ENCODE results near the gene MARCO. TPM values are rescaled to one million over a fixed set of nuclear protein-coding genes. Genes with fewer than 3 reads are reported as not detected.

MARCO gene
- total and polyA plus RNA-seq, 8 donors, result 0.45 to 16.3 (median 2.0) TPM; not detected in 1

DNA sequence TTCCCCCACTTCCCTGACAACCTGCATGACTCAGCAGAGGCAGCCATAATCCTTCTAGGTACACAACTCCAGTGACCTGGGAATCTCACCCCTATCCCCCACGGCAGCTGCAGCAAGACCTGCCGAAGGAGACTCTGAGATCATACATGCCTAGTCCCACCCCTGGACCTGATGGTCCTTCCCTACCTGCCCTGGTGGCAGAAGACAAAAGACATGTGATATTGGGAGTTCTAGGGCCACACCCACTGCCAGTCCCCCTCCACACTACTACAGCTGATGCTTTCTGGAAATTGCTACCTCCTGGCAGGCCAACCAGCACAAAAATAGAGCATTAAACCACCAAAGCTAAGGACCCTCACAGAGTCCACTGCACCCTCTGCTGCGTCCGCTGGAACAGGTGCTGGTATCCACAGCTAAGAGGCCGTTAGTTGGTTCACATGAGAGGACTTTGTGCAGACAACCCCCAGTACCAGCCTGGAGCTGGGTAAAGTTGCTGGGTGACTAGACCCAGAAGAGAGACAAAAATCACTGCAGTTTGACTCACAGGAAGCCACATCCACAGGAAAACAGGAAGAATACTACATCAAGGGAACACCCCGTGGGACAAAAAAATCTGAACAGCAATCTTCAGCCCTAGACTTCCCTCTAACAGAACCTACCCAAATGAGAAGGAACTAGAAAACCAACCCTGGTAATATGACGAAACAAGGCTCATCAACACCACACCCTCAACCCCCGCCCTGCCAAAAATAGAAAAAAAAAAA, 12.5 kb downstream of the MARCO start:
- no peaks in the 10 kb centered on the region for H3K36me3 ChIP-seq
- intact Hi-C loops (cut with DNase I; ENCODE audit: low total_unique reads), result no loop called here
- 54 to 77% (median 69%) methylated on average over 8 of the region's 8 CpGs for WGBS, 5 donors
- no peak overlapping the region for H3K4me3 ChIP-seq
- DNase-seq, result no peak
- no peak for TF ChIP-seq POLR2A (IDR thresholded peaks at IDR 0.05)
- TF ChIP-seq, protein P1, sequence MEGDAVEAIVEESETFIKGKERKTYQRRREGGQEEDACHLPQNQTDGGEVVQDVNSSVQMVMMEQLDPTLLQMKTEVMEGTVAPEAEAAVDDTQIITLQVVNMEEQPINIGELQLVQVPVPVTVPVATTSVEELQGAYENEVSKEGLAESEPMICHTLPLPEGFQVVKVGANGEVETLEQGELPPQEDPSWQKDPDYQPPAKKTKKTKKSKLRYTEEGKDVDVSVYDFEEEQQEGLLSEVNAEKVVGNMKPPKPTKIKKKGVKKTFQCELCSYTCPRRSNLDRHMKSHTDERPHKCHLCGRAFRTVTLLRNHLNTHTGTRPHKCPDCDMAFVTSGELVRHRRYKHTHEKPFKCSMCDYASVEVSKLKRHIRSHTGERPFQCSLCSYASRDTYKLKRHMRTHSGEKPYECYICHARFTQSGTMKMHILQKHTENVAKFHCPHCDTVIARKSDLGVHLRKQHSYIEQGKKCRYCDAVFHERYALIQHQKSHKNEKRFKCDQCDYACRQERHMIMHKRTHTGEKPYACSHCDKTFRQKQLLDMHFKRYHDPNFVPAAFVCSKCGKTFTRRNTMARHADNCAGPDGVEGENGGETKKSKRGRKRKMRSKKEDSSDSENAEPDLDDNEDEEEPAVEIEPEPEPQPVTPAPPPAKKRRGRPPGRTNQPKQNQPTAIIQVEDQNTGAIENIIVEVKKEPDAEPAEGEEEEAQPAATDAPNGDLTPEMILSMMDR (IDR thresholded peaks at IDR 0.05), result no peak
- TF ChIP-seq POLR2AphosphoS5 (IDR thresholded peaks at IDR 0.05), result no peak
- TF ChIP-seq EP300 (IDR thresholded peaks at IDR 0.05), result no peak
- peaks cover 0 to 30% (median 11%) of the 10 kb centered on the region in 4 donors for H3K9me3 ChIP-seq
- no peak overlapping the region for H3K27ac ChIP-seq
- no peaks in the 10 kb centered on the region for H3K4me1 ChIP-seq
- no peaks in the 10 kb centered on the region for H3K27me3 ChIP-seq

DNA sequence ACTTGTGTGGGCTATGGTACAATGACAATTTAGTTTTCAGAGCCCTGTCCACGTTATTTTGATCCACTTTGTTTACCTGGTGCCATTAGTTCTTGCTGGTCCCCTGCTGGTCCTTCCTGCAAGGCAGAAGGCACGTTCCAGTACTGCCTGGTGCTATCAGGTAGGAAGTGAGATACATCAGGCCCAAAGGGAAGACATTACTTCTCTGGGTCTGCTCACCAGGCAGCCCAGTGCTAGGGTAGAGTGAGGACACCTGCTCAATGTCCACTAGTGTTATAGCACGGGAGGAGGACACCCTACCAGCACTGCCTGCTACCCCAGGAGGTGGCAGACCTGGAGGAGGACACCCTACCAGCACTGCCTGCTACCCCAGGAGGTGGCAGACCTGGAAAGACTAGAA, 23.7 kb downstream of the MARCO start:
- H3K4me1 ChIP-seq, result no peaks in the 10 kb centered on the region
- no peak for DNase-seq
- 21 to 40% (median 22%) methylated on average over 2 to 3 of the region's 3 CpGs for WGBS, 5 donors
- H3K4me3 ChIP-seq, result no peak overlapping the region
- no peak for TF ChIP-seq POLR2AphosphoS5 (IDR thresholded peaks at IDR 0.05)
- no peaks in the 10 kb centered on the region for H3K36me3 ChIP-seq
- no peaks in the 10 kb centered on the region for H3K9me3 ChIP-seq
- no peak overlapping the region for H3K27ac ChIP-seq
- intact Hi-C loops (cut with DNase I; ENCODE audit: low total_unique reads), result no loop called here
- H3K27me3 ChIP-seq, result peaks cover 0 to 21% (median 0%) of the 10 kb centered on the region in 3 donors

DNA sequence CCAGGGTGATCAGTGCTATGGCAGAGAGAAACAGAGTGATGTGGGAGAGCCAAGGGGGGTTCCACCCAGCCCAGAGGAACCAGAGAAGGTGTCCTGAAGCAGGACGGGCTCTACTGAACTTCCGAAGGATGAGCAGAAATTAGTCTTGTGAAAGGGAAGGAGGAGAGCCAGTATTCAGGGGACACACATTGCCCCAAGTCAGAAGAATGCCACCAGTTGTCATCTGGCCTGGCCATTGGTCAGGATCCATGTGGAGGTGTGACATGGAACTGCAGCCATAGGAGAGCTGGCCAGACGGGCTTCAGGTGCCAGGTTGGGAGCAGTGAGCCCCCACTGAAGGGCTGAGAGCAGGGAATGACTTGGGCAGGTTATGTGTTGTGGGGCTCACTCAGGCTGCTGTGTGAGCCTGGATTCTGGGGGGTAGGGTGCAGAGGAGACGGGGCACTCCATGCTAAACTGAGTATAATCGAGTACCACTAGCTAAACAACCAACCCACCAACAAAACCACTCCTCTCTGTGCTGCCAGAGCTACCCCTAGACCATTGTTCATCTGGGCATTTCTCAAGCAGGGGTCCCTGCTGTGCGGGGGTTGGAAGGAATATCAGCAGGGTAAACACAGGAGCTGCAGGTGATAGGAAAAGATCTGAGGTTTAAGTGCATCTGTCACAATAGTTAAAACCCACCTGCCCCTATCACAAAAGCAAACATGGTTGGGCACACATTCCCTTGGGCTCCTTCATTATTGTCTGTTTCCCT, 25.3 kb downstream of the MARCO start:
- WGBS, 5 donors, result 50 to 70% (median 59%) methylated on average over 6 of the region's 6 CpGs
- no peaks in the 10 kb centered on the region for H3K36me3 ChIP-seq
- peaks cover 0 to 31% (median 0%) of the 10 kb centered on the region in 3 donors for H3K27me3 ChIP-seq
- H3K4me1 ChIP-seq, result no peaks in the 10 kb centered on the region
- H3K9me3 ChIP-seq, result no peaks in the 10 kb centered on the region
- TF ChIP-seq POLR2A (IDR thresholded peaks at IDR 0.05), result no peak
- TF ChIP-seq, protein P1 (IDR thresholded peaks at IDR 0.05), result no peak
- TF ChIP-seq POLR2AphosphoS5 (IDR thresholded peaks at IDR 0.05), result no peak
- no peak for TF ChIP-seq EP300 (IDR thresholded peaks at IDR 0.05)
- no peak for DNase-seq
- H3K4me3 ChIP-seq, result no peak overlapping the region
- intact Hi-C loops (cut with DNase I; ENCODE audit: low total_unique reads), result no loop called here
- no peak overlapping the region for H3K27ac ChIP-seq

DNA sequence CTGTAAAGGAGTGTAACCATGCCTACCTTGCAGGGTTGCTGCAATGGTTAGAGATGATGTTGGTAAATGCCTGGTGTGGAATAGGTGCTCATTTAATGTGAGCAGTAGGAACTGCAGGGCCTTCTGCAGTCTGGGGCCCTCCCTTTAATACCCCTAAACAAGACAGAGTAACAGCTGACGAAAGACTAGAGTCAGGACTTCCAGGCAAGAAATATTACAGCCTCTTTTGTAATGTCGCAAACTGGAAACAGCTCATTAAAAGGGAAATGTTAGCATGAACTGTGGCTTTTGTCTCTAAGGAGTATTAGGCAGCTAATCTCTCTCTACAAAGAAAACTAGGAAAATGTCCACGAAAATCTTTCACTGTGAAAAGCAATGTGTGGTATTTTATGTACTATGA, 26.0 kb downstream of the MARCO start:
- H3K27ac ChIP-seq, result no peak overlapping the region
- H3K27me3 ChIP-seq, result peaks cover 0 to 31% (median 0%) of the 10 kb centered on the region in 3 donors
- H3K36me3 ChIP-seq, result no peaks in the 10 kb centered on the region
- intact Hi-C loops (cut with DNase I; ENCODE audit: low total_unique reads), result no loop called here
- no peak for DNase-seq
- no peaks in the 10 kb centered on the region for H3K9me3 ChIP-seq
- 56 to 60% (median 58%) methylated on average over 3 of the region's 3 CpGs for WGBS, 5 donors
- H3K4me3 ChIP-seq, result no peak overlapping the region
- H3K4me1 ChIP-seq, result no peaks in the 10 kb centered on the region
- TF ChIP-seq POLR2A (IDR thresholded peaks at IDR 0.05) (no peak), POLR2AphosphoS5 (IDR thresholded peaks at IDR 0.05) (no peak), EP300 (IDR thresholded peaks at IDR 0.05) (no peak)
- TF ChIP-seq, protein P1 (IDR thresholded peaks at IDR 0.05), result no peak

All from stomach (tissue), 9 donors.